OCI-M2 (cell line): ENCODE data around the gene C10orf67.
"Not testable (repeated sequence)": the region's sequence is repeated elsewhere in the genome, so short reads cannot be mapped to it uniquely, and the experiment has no call there.

Experiments used
- DNase-seq: peaks from one replicate; lab custom pipeline; 2025; ENCODE audit not compliant: unreplicated experiment; lab: John Stamatoyannopoulos, UW

Gene C10orf67

DNA sequence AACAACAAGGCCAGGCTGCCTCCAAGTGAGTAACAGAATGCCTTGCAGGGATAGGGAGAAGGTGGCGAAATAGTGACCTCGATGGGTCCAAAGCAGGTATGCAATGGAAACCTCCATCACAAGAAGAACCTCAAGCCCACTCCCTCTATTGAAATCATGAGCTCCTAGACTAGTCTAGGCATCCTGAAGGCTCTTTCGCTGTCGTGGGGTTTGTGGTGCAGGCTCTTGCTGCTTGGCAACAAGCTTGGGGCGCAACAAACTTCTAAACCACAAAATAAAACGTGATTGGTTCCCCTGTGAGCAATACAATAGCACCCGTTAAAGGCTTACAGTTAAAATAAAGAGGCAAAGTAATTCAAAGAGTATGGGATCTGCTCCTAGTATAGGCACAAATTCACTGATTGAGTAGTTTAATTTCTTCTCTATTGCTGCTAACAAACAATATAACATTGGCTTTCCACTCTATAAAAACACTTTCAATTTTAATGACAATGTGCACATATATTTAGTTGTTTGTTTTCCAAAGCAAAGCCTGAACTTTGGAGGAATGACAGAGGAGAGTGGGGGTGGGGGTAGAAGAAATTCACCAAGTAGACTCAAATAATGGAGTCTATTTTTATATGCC, 64.1 kb downstream of the C10orf67 start:
- no peak for DNase-seq

DNA sequence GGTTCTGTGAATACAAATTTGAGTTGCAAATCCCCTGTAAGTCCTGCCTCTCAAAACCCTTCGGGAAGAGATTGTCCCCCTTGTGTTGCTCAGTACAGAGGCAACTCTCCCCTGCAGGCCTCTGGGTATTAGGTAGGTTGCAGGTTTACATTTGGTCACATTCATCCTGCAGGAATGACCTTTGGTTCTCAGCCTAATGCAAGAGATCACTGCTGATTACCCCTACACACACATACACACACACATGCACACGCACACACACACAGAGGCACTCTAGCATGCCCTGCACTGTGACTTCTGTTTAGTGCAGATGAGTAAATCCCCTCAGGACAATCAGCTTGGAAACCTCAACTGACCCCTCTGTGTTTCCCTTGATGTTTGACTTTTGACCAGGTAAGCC, 69.2 kb downstream of the C10orf67 start:
- DNase-seq, result no peak

- DNase-seq, result not testable (repeated sequence)
Observed at GRCh38 chr10:23274179-23274578, 70.4 kb downstream of the C10orf67 start.

GRCh38 chr10:23270531-23270930, 74.1 kb downstream of the C10orf67 start:
- DNase-seq, result no peak

- DNase-seq, result no peak
Observed at GRCh38 chr10:23263441-23264164, 81.0 kb downstream of the C10orf67 start.

DNA sequence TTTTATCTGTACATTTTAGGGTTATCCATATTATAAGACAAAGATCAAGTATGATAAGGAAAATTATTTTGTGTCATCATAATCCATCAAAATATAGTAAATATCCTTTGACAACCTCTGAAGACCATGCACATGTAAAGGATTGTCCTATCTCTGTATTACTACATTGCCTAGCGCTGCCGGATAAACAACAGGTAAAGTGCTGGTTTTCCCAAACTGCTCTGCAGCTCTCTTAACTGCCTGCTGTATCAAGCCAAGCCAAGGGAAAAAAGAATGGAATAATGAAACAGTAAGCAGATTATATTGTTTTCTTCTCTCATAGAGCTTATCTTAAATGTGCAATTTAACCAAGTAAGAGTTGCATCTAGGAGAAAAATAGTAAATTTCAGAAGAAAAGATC, 81.7 kb downstream of the C10orf67 start:
- DNase-seq, result no peak

DNA sequence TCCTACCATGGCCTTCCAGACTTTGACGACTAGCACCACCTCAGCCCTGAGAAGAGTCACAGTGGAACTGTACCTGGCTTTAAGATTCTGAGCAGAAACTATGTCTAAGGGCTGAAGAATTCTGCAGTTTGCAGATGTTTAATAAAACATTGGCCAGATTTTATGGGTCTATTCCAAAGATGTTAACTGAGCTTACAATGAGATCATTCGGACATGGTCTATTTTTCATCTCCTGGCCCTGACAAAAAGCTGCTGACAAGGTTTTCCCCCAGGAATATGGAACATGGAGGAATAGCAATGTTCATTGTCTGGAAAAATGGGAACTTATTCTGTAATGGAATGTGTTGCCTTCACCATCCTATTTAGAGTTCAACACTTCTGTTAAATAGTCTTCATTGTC, 86.1 kb downstream of the C10orf67 start:
- DNase-seq, result no peak

GRCh38 chr10:23253780-23254179, 90.8 kb downstream of the C10orf67 start:
- DNase-seq, result no peak

DNA sequence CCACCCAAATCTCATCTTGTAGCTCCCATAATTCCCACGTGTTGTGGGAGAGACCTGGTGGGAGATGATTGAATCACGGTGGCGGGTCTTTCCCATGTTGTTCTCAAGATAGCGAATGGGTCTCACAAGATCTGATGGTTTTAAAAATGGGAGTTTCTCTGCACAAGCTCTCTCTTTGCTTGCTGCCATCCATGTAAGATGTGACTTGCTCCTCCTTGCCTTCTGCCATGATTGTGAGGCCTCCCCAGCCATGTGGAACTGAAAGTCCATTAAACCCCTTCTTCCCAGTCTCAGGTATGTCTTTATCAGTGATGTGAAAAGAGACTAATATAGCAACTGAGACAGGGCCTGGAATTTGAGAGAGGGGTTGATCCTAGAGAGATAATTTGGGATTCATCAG, 91.7 kb downstream of the C10orf67 start:
- not testable (repeated sequence) for DNase-seq

GRCh38 chr10:23241779-23242178, 102.8 kb downstream of the C10orf67 start:
- DNase-seq, result not testable (repeated sequence)

DNA sequence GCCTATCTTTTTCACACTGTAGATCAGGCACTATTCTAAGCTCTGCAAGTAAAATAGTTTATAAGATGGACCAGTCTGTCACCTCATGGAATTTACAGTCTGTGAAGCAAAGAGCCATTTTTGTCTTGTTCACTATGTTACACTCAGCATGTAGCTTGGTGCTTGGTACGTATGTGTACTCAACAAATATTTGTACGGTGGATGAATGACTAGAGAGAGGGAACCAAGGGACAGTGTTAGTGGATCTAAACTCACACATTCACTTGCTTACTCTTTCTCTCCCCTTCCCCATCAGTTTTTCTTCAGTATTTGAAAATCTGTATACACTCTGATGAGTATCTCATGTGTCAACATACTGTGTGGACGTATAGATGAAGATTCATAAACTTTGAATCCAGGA, 106.6 kb downstream of the C10orf67 start:
- DNase-seq, result no peak

DNA sequence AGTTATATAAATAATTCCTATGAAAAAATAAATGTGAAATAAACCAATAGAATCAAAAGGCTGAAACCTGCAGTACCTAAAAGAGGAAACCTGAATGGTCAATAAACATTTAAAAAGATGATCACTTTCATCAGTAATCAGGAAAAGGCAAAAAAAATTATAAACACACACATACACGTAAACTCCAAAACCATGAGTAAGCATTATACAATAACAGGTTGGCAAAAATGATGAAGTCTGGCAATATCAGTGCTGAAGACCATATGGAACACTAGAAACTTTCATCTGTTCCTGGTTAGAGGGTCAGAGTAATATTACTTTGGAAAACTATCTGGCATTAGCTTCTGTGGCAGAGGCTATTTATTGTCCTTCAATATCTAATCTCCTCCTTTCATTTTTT, 114.0 kb downstream of the C10orf67 start:
- DNase-seq, result no peak

GRCh38 chr10:23217471-23217870, 127.1 kb downstream of the C10orf67 start:
- no peak for DNase-seq

GRCh38 chr10:23205972-23206642, 138.5 kb downstream of the C10orf67 start:
- DNase-seq, result no peak

- DNase-seq, result no peak
Observed at GRCh38 chr10:23204773-23205172, 139.8 kb downstream of the C10orf67 start.

GRCh38 chr10:23203369-23204325, 140.9 kb downstream of the C10orf67 start:
- no peak for DNase-seq

- DNase-seq, result no peak
Observed at GRCh38 chr10:23202779-23203178, 141.8 kb downstream of the C10orf67 start.

DNA sequence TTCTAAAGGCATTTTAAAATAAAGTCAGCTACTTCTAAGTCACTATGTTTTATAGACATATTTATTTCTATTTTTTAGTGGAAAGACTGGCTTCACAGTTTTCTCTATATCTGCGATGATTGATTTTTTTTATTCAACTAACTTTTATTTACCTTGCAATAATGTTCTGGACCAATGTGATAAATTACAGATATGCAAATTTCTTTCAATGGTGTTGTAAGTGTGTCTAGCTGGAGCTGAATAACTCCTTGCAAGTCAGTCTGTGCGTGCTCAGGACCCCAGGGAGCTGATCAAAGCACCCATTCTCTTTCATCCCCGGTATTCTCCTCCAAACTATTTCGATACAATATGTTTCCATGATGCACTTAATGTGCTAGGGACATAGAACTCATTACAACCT, 142.8 kb downstream of the C10orf67 start:
- no peak for DNase-seq

DNA sequence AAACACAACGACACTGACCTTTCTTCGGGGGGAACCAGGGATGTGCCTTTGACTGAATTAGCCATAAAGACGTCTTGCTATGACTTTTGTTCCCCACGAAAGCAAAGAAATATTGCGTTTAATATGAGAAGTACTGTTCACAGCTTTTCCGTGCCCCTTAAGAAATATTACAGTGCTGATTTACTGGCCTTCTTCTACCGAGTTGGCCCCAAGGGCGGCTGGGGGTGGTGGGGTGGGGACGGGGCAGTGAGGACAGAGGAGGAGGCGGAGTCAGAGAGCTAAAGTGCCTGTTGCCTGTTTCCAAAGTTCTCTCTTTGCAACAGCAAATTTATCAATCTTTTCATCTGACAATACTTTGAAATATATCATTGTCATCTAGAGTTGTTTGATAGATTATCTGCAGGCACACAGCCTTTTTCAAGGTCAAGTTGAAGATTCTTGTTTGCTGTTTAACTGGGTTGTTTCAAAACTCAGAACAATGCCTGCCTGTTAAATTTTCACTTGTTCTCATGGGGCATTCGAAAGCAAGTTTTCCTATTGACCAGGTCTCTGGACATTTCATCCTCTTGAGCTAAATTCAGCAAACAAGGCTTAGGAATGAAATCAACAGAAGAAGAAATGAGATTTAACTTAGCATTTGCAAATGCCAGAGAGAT, 143.5 kb downstream of the C10orf67 start:
- DNase-seq, result no peak

DNA sequence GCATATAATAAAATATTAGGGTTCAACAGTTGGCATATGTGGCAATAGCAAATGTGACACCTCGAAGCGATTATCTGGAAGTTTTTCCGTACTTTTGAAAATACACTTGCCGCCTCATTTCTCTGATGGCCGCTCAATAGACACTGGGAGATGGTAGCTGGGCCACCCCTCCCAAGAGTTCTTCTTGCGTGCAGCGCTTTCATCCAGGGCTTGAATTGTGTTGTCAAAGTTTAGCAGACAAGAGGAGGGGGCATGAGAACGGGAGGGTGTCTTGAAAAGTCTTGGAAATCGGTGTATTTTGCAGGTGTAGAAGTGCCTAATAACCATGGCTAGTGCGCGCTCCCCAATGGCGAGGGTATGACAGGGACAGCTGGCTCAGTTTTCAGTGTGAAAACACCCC, 144.0 kb downstream of the C10orf67 start:
- no peak for DNase-seq
